WTC11 (cell line): Measurements from ENCODE around the gene PRKCSH. TPM values are rescaled to one million over a fixed set of nuclear protein-coding genes. Genes with fewer than 3 reads are reported as not detected.
"Not testable (repeated sequence)": the region's sequence is repeated elsewhere in the genome, so short reads cannot be mapped to it uniquely, and the experiment has no call there.

Experiments used
- ATAC-seq: fragments of 200-7000 bp; cut with Tn5 transposase; 2 replicates; pipeline ENCODE4 v1.10.0; 2021; ENCODE audit warnings: mild to moderate bottlenecking, moderate library complexity
- CTCF ChIA-PET: fragments of 300-600 bp; sonication (Branson Sonifier 250); formaldehyde crosslinking; loops from one replicate; lab custom pipeline; 2021; ENCODE audit warnings: antibody characterized with exemption; lab: Charles Lee
- POLR2A ChIA-PET: fragments of 350-600 bp; sonication (Branson Sonifier 250); formaldehyde crosslinking; loops from one replicate; lab custom pipeline; 2021; ENCODE audit warnings: antibody characterized with exemption; lab: Charles Lee
- DNase-seq: peaks from one replicate; pipeline ENCODE4 v3.0.0; 2021; ENCODE audit warnings: low spot score
- H3K27ac Mint-ChIP-seq: 2 replicates; pipeline ENCODE4 v1.8.0; 2021; ENCODE audit warnings: mixed read lengths
- H3K27me3 Mint-ChIP-seq: 2 replicates; pipeline ENCODE4 v1.8.0; 2021; ENCODE audit warnings: low read depth, mild to moderate bottlenecking, moderate library complexity, mixed read lengths
- H3K36me3 Mint-ChIP-seq: 2 replicates; pipeline ENCODE4 v1.8.0; 2021; ENCODE audit warnings: mixed read lengths
- H3K4me1 Mint-ChIP-seq: 2 replicates; pipeline ENCODE4 v1.8.0; 2022; ENCODE audit warnings: mixed read lengths
- H3K4me3 Mint-ChIP-seq: 2 replicates; pipeline ENCODE4 v1.8.0; 2021; ENCODE audit warnings: mild to moderate bottlenecking, moderate library complexity, mixed read lengths
- H3K9me3 Mint-ChIP-seq: 2 replicates; pipeline ENCODE4 v1.8.0; 2021; ENCODE audit warnings: mixed read lengths
- ESRRA ChIP-seq: sonication (generic); formaldehyde crosslinking; IDR thresholded peaks from 2 replicates; pipeline ENCODE4 v1.8.1; 2022; ENCODE audit warnings: mild to moderate bottlenecking, missing genetic modification reagents, borderline replicate concordance
- FOXP1 ChIP-seq: sonication (generic); formaldehyde crosslinking; IDR thresholded peaks from 2 replicates; pipeline ENCODE4 v1.8.0; 2022; ENCODE audit warnings: missing genetic modification reagents, mild to moderate bottlenecking, moderate library complexity, borderline replicate concordance
- NFE2L1 ChIP-seq: sonication (generic); formaldehyde crosslinking; IDR thresholded peaks from 2 replicates; pipeline ENCODE4 v1.8.1; 2023; ENCODE audit warnings: missing genetic modification reagents
- NR1H2 ChIP-seq: sonication (generic); formaldehyde crosslinking; IDR thresholded peaks from 2 replicates; pipeline ENCODE4 v1.9.0; 2021; ENCODE audit warnings: mild to moderate bottlenecking, moderate library complexity, missing genetic modification reagents
- NR3C1 ChIP-seq: sonication (generic); formaldehyde crosslinking; conservative IDR thresholded peaks from 2 replicates; pipeline ENCODE4 v1.8.1; 2023; ENCODE audit warnings: low read depth, mild to moderate bottlenecking, missing genetic modification reagents
- RELA ChIP-seq: sonication (generic); formaldehyde crosslinking; IDR thresholded peaks from 2 replicates; pipeline ENCODE4 v1.8.1; 2022; ENCODE audit warnings: missing genetic modification reagents, mild to moderate bottlenecking, borderline replicate concordance
- ZNF121 ChIP-seq: sonication (generic); formaldehyde crosslinking; IDR thresholded peaks from 2 replicates; pipeline ENCODE4 v1.8.0; 2023; ENCODE audit warnings: missing genetic modification reagents
- total RNA-seq: library from RNA; stranded (reverse); gene quantifications from 3 replicates; pipeline ENCODE4 v1.2.3, GENCODE V29; 2021
- TF ChIP-seq, protein P1 (sequence below): sonication (generic); formaldehyde crosslinking; IDR thresholded peaks from 2 replicates; pipeline ENCODE4 v1.8.0; 2022; ENCODE audit warnings: mild to moderate bottlenecking, missing genetic modification reagents
- TF ChIP-seq, protein P2 (sequence below): sonication (generic); formaldehyde crosslinking; IDR thresholded peaks from 2 replicates; pipeline ENCODE4 v1.8.0; 2023; ENCODE audit warnings: missing genetic modification reagents, mild to moderate bottlenecking, borderline replicate concordance
- TF ChIP-seq, protein P3 (sequence below): sonication (generic); formaldehyde crosslinking; IDR thresholded peaks from 2 replicates; pipeline ENCODE4 v1.8.0; 2022; ENCODE audit warnings: mild to moderate bottlenecking, missing genetic modification reagents
- TF ChIP-seq, protein P4 (sequence below): fragments of 250-450 bp; sonication (Bioruptor Pico); IDR thresholded peaks from 2 replicates; pipeline ENCODE4 v1.9.0; 2021; ENCODE audit warnings: mild to moderate bottlenecking, borderline replicate concordance
- TF ChIP-seq, protein P5 (sequence below): sonication (generic); formaldehyde crosslinking; IDR thresholded peaks from 2 replicates; pipeline ENCODE4 v1.8.0; 2022; ENCODE audit warnings: mild to moderate bottlenecking, missing genetic modification reagents
- TF ChIP-seq, protein P6 (sequence below): sonication (generic); formaldehyde crosslinking; IDR thresholded peaks from 2 replicates; pipeline ENCODE4 v1.8.1; 2022; ENCODE audit warnings: mild to moderate bottlenecking, moderate library complexity, missing genetic modification reagents

The PRKCSH gene
- total RNA-seq, 1 experiment from 2014 or later, result 396 TPM

DNA sequence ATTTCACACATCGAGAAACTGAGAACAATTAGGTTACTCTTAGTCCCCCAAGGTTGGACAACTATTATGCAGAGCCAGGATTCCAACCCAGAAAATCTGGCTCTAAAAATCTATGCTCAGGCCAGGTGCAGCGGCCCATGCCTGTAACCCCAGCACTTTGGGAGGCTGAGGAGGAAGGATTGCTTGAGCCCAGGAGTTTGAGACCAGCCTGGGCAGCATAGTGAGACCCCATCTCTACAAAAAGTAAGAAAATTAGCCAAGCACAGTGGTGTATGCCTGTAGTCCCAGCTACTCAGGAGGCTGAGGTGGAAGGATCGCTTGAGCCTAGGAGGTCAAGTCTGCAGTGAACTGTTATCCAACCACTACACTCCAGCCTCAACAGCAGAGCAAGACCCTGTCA lies 1.9 kb upstream of the PRKCSH start:
- H3K36me3 Mint-ChIP-seq, result peaks cover 28% of the 10 kb centered on the region
- POLR2A ChIA-PET, ATAC-seq, H3K4me3 Mint-ChIP-seq, H3K27ac Mint-ChIP-seq, H3K27me3 Mint-ChIP-seq, DNase-seq, H3K9me3 Mint-ChIP-seq: not testable (repeated sequence)
- peaks cover 11% of the 10 kb centered on the region for H3K4me1 Mint-ChIP-seq
- CTCF ChIA-PET, result interaction anchor here (2.1 to 4.9 kb wide), 2 partner anchors 13 to 52 kb away, joined by 57 to 111 read pairs; partner anchors contain the start of gene RGL3
- TF ChIP-seq ZNF121 (CRISPR knock-in tag), result peak; percentile 68; the same call in 1 of the 2 replicates

DNA sequence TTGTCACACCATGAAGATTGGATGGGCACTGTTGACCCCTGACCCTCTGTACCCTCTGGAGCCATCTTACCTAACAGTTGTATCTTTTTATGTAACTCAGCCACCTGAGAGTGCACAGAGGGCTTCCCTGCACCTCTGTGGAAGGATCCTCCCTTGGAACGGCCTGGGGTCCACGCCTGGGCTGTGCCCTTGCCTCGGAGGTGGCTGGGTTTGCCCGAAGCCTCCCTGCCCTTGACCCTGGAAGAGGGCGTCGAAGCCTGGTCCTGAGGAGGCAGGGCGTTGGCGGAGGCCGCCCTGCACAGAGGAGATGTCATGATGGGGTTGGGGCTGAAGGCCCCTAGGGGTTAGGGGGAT lies 755 bp upstream of the PRKCSH start:
- DNase-seq, result no peak
- CTCF ChIA-PET, result interaction anchor here (0.6 to 4.9 kb wide), 25 partner anchors 8 to 625 kb away, joined by 3 to 111 read pairs (median 6); partner anchors contain the start of genes EPOR, RGL3 and SWSAP1
- no peak; the same call in 1 of the 2 replicates for ATAC-seq
- Mint-ChIP-seq H3K9me3 (no peaks in the 10 kb centered on the region), H3K27me3 (no peaks in the 10 kb centered on the region), H3K27ac (peak overlapping the region; percentile 90), H3K4me1 (peaks cover 11% of the 10 kb centered on the region)
- POLR2A ChIA-PET, result interaction anchor here (1.0 to 1.4 kb wide), 7 partner anchors 8 to 60 kb away, joined by 3 to 14 read pairs (median 6); partner anchors contain the start of genes EPOR, RGL3 and SWSAP1
- TF ChIP-seq, protein P1, sequence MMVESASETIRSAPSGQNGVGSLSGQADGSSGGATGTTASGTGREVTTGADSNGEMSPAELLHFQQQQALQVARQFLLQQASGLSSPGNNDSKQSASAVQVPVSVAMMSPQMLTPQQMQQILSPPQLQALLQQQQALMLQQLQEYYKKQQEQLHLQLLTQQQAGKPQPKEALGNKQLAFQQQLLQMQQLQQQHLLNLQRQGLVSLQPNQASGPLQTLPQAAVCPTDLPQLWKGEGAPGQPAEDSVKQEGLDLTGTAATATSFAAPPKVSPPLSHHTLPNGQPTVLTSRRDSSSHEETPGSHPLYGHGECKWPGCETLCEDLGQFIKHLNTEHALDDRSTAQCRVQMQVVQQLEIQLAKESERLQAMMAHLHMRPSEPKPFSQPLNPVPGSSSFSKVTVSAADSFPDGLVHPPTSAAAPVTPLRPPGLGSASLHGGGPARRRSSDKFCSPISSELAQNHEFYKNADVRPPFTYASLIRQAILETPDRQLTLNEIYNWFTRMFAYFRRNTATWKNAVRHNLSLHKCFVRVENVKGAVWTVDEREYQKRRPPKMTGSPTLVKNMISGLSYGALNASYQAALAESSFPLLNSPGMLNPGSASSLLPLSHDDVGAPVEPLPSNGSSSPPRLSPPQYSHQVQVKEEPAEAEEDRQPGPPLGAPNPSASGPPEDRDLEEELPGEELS (CRISPR knock-in tag), result no peak
- TF ChIP-seq, protein P2, sequence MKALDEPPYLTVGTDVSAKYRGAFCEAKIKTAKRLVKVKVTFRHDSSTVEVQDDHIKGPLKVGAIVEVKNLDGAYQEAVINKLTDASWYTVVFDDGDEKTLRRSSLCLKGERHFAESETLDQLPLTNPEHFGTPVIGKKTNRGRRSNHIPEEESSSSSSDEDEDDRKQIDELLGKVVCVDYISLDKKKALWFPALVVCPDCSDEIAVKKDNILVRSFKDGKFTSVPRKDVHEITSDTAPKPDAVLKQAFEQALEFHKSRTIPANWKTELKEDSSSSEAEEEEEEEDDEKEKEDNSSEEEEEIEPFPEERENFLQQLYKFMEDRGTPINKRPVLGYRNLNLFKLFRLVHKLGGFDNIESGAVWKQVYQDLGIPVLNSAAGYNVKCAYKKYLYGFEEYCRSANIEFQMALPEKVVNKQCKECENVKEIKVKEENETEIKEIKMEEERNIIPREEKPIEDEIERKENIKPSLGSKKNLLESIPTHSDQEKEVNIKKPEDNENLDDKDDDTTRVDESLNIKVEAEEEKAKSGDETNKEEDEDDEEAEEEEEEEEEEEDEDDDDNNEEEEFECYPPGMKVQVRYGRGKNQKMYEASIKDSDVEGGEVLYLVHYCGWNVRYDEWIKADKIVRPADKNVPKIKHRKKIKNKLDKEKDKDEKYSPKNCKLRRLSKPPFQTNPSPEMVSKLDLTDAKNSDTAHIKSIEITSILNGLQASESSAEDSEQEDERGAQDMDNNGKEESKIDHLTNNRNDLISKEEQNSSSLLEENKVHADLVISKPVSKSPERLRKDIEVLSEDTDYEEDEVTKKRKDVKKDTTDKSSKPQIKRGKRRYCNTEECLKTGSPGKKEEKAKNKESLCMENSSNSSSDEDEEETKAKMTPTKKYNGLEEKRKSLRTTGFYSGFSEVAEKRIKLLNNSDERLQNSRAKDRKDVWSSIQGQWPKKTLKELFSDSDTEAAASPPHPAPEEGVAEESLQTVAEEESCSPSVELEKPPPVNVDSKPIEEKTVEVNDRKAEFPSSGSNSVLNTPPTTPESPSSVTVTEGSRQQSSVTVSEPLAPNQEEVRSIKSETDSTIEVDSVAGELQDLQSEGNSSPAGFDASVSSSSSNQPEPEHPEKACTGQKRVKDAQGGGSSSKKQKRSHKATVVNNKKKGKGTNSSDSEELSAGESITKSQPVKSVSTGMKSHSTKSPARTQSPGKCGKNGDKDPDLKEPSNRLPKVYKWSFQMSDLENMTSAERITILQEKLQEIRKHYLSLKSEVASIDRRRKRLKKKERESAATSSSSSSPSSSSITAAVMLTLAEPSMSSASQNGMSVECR (CRISPR knock-in tag), result peak; percentile 36; the same call in 1 of the 2 replicates
- TF ChIP-seq, protein P3, sequence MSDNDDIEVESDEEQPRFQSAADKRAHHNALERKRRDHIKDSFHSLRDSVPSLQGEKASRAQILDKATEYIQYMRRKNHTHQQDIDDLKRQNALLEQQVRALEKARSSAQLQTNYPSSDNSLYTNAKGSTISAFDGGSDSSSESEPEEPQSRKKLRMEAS (CRISPR knock-in tag), result peak; percentile 0; the same call in 1 of the 2 replicates
- TF ChIP-seq, all 79 proteins: peak for 2
- peaks cover 29% of the 10 kb centered on the region for H3K36me3 Mint-ChIP-seq
- H3K4me3 Mint-ChIP-seq, result peak overlapping the region; percentile 96

DNA sequence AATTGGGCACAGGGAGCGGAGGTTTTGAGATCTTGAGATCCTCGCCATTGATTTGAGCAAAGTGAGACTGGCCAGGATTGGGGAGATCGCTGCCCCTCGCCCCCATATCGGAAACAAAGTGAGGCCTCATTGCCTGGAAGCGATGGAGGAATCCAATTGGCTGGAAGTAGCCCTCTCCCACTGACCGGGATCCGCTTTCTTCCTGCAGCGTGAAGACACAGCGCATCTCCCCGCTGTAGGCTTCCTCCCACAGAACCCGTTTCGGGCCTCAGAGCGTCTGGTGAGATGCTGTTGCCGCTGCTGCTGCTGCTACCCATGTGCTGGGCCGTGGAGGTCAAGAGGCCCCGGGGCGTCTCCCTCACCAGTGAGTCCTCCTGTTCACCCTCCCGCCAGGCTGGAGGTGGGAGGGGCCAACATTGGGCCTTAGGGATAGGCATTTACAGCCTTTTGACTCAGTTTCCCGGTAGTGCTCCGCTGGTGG lies 438 bp downstream of the PRKCSH start:
- peaks cover 11% of the 10 kb centered on the region for H3K4me1 Mint-ChIP-seq
- no peaks in the 10 kb centered on the region for H3K27me3 Mint-ChIP-seq
- POLR2A ChIA-PET, result interaction anchor here (1.0 to 1.4 kb wide), 6 partner anchors 9 to 62 kb away, joined by 3 to 14 read pairs (median 6); partner anchors contain the start of genes EPOR, RGL3 and SWSAP1
- ATAC-seq (no peak), DNase-seq (no peak)
- CTCF ChIA-PET, result interaction anchor here (0.6 to 4.9 kb wide), 29 partner anchors 8 to 624 kb away, joined by 3 to 111 read pairs (median 5); partner anchors contain the start of genes CCDC159, EPOR, RAB3D and RGL3
- H3K4me3 Mint-ChIP-seq, result peak overlapping the region; percentile 96
- H3K36me3 Mint-ChIP-seq, result peaks cover 35% of the 10 kb centered on the region
- H3K27ac Mint-ChIP-seq, result peak overlapping the region; percentile 97
- no peaks in the 10 kb centered on the region for H3K9me3 Mint-ChIP-seq
- TF ChIP-seq ESRRA (CRISPR knock-in tag), result no peak
- no peak for TF ChIP-seq NFE2L1 (CRISPR knock-in tag)
- TF ChIP-seq, protein P4, sequence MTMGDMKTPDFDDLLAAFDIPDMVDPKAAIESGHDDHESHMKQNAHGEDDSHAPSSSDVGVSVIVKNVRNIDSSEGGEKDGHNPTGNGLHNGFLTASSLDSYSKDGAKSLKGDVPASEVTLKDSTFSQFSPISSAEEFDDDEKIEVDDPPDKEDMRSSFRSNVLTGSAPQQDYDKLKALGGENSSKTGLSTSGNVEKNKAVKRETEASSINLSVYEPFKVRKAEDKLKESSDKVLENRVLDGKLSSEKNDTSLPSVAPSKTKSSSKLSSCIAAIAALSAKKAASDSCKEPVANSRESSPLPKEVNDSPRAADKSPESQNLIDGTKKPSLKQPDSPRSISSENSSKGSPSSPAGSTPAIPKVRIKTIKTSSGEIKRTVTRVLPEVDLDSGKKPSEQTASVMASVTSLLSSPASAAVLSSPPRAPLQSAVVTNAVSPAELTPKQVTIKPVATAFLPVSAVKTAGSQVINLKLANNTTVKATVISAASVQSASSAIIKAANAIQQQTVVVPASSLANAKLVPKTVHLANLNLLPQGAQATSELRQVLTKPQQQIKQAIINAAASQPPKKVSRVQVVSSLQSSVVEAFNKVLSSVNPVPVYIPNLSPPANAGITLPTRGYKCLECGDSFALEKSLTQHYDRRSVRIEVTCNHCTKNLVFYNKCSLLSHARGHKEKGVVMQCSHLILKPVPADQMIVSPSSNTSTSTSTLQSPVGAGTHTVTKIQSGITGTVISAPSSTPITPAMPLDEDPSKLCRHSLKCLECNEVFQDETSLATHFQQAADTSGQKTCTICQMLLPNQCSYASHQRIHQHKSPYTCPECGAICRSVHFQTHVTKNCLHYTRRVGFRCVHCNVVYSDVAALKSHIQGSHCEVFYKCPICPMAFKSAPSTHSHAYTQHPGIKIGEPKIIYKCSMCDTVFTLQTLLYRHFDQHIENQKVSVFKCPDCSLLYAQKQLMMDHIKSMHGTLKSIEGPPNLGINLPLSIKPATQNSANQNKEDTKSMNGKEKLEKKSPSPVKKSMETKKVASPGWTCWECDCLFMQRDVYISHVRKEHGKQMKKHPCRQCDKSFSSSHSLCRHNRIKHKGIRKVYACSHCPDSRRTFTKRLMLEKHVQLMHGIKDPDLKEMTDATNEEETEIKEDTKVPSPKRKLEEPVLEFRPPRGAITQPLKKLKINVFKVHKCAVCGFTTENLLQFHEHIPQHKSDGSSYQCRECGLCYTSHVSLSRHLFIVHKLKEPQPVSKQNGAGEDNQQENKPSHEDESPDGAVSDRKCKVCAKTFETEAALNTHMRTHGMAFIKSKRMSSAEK, result no peak
- TF ChIP-seq NR3C1 (CRISPR knock-in tag), result no peak
- TF ChIP-seq RELA, result 0 out of 2 replicates have a peak, but pooled peaks have one; percentile 42
- no peak for TF ChIP-seq NR1H2
- TF ChIP-seq, protein P5, sequence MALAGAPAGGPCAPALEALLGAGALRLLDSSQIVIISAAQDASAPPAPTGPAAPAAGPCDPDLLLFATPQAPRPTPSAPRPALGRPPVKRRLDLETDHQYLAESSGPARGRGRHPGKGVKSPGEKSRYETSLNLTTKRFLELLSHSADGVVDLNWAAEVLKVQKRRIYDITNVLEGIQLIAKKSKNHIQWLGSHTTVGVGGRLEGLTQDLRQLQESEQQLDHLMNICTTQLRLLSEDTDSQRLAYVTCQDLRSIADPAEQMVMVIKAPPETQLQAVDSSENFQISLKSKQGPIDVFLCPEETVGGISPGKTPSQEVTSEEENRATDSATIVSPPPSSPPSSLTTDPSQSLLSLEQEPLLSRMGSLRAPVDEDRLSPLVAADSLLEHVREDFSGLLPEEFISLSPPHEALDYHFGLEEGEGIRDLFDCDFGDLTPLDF (CRISPR knock-in tag), result no peak
- TF ChIP-seq, protein P6, sequence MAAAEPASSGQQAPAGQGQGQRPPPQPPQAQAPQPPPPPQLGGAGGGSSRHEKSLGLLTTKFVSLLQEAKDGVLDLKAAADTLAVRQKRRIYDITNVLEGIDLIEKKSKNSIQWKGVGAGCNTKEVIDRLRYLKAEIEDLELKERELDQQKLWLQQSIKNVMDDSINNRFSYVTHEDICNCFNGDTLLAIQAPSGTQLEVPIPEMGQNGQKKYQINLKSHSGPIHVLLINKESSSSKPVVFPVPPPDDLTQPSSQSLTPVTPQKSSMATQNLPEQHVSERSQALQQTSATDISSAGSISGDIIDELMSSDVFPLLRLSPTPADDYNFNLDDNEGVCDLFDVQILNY (CRISPR knock-in tag), result 0 out of 2 replicates have a peak, but pooled peaks have one; percentile 15
- 0 out of 2 replicates have a peak, but pooled peaks have one; percentile 7 for TF ChIP-seq FOXP1 (CRISPR knock-in tag)
